GM12864 (cell line): ENCODE data around the gene CD68.

ENCODE experiments used
- DNase-seq: peaks from one replicate; pipeline ENCODE4 v3.0.0-alpha.2; 2011; ENCODE audit warnings: low read depth
- H3K4me3 ChIP-seq: 2 replicates; pipeline ENCODE4 v1.5.1; 2011; ENCODE audit warnings: mild to moderate bottlenecking, low read depth, low read length, control low read depth
- CTCF ChIP-seq: IDR thresholded peaks from 2 replicates; pipeline ENCODE4 v1.5.1; 2011; ENCODE audit warnings: low read depth, mild to moderate bottlenecking, moderate library complexity, low read length, control low read depth, inconsistent platforms; ENCODE audit errors: missing control alignments

Gene CD68

GRCh38 chr17:7575959-7576358 is 3.5 kb upstream of the CD68 start:
- no peak for DNase-seq
- TF ChIP-seq CTCF = no peak
- H3K4me3 ChIP-seq = no peak overlapping the region; the same call in 1 of the 2 replicates

GRCh38 chr17:7576432-7576937 is 3.0 kb upstream of the CD68 start:
- no peak for DNase-seq
- TF ChIP-seq CTCF = no peak
- H3K4me3 ChIP-seq = no peak overlapping the region

GRCh38 chr17:7577327-7578199 is 1.9 kb upstream of the CD68 start:
- DNase-seq = no peak
- no peak for TF ChIP-seq CTCF
- no peak overlapping the region for H3K4me3 ChIP-seq

- peak overlapping the region; percentile 5; the same call in 1 of the 2 replicates for H3K4me3 ChIP-seq
- no peak for DNase-seq
- TF ChIP-seq CTCF = no peak
These were observed 581 bp downstream of the CD68 start for GRCh38 chr17:7579834-7580603.

GRCh38 chr17:7580604-7581575 is 1.5 kb downstream of the CD68 start:
- no peak for DNase-seq
- TF ChIP-seq CTCF = no peak
- no peak overlapping the region for H3K4me3 ChIP-seq

GRCh38 chr17:7582396-7583252 is 3.2 kb downstream of the CD68 start:
- no peak for TF ChIP-seq CTCF
- DNase-seq = no peak
- peak overlapping the region; percentile 75 for H3K4me3 ChIP-seq
